HepG2 (cell line): ENCODE data around the gene NME4. TPM values are rescaled to one million over a fixed set of nuclear protein-coding genes. Genes with fewer than 3 reads are reported as not detected.

Experiments
- CBX1 ChIP-seq: IDR thresholded peaks from one replicate; pipeline ENCODE4 v1.6.1; 2016; ENCODE audit warnings: antibody characterized with exemption, low read depth
- FOXP1 ChIP-seq, 2 experiments: fragments of 450-650 bp in 1 of 2; IDR thresholded peaks; 2 replicates each; pipeline ENCODE4 v1.6.1; 2017 to 2018; ENCODE audit warnings: antibody characterized with exemption in 1 of 2
- HOXA3 ChIP-seq: sonication (generic); formaldehyde crosslinking; IDR thresholded peaks from 2 replicates; pipeline ENCODE4 v1.5.0; 2020; ENCODE audit warnings: missing genetic modification reagents
- MEF2D ChIP-seq: sonication (generic); formaldehyde crosslinking; IDR thresholded peaks from 2 replicates; pipeline ENCODE4 v1.5.1; 2020; ENCODE audit warnings: mild to moderate bottlenecking, missing genetic modification reagents
- MNT ChIP-seq: fragments of 450-650 bp; IDR thresholded peaks from 2 replicates; pipeline ENCODE4 v1.6.1; 2016
- SNAPC4 ChIP-seq: sonication (generic); formaldehyde crosslinking; IDR thresholded peaks from 2 replicates; pipeline ENCODE4 v1.4.0; 2020; ENCODE audit warnings: mild to moderate bottlenecking, missing genetic modification reagents
- SPEN ChIP-seq: sonication (generic); formaldehyde crosslinking; IDR thresholded peaks from 2 replicates; pipeline ENCODE4 v1.5.1; 2020; ENCODE audit warnings: low read depth, mild to moderate bottlenecking, missing genetic modification reagents
- TARDBP ChIP-seq: sonication (generic); formaldehyde crosslinking; IDR thresholded peaks from 2 replicates; pipeline ENCODE4 v1.8.0; 2022; ENCODE audit warnings: mild to moderate bottlenecking, missing genetic modification reagents
- ZBTB20 ChIP-seq: sonication (generic); formaldehyde crosslinking; IDR thresholded peaks from 2 replicates; pipeline ENCODE4 v1.8.1; 2023; ENCODE audit warnings: missing genetic modification reagents, low read depth, mild to moderate bottlenecking, borderline replicate concordance
- ZFYVE20 ChIP-seq: sonication (generic); formaldehyde crosslinking; IDR thresholded peaks from 2 replicates; pipeline ENCODE4 v1.8.0; 2023; ENCODE audit warnings: low read depth, mild to moderate bottlenecking, moderate library complexity, missing genetic modification reagents, borderline replicate concordance
- ZNF280D ChIP-seq: sonication (generic); formaldehyde crosslinking; IDR thresholded peaks from 2 replicates; pipeline ENCODE4 v1.5.1; 2020; ENCODE audit warnings: mild to moderate bottlenecking, missing genetic modification reagents
- ZNF484 ChIP-seq: sonication (generic); formaldehyde crosslinking; IDR thresholded peaks from 2 replicates; pipeline ENCODE4 v1.5.1; 2020; ENCODE audit warnings: mild to moderate bottlenecking, low read depth, missing genetic modification reagents, borderline replicate concordance
- ZNF543 ChIP-seq: sonication (generic); formaldehyde crosslinking; IDR thresholded peaks from 2 replicates; pipeline ENCODE4 v1.4.0; 2020; ENCODE audit warnings: mild to moderate bottlenecking, missing genetic modification reagents
- ZNF768 ChIP-seq: sonication (generic); formaldehyde crosslinking; IDR thresholded peaks from 2 replicates; pipeline ENCODE4 v1.4.0; 2020; ENCODE audit warnings: missing genetic modification reagents
- ZNF891 ChIP-seq: sonication (generic); formaldehyde crosslinking; IDR thresholded peaks from 2 replicates; pipeline ENCODE4 v1.5.0; 2020; ENCODE audit warnings: mild to moderate bottlenecking, missing genetic modification reagents
- polyA plus RNA-seq, 8 experiments: library from polyadenylated mRNA; depleted of rRNA in 3 of 8; stranded (reverse) in 7 of 8; unstranded in 1 of 8; fragments of >200 nt; fragmentation: Illumina TruSeq in 4 of 8; extraction: Trizol in 4 of 8; gene quantifications; 2 replicates each; pipeline versions ENCODE4 v1.2.1 to v1.2.3, GENCODE V29; 2011 to 2016; ENCODE audit warnings: low read depth in 4 of 8, missing spikeins in 1 of 8, mixed read lengths in 1 of 8; ENCODE audit not compliant: insufficient read depth in 1 of 8
- total RNA-seq, 5 experiments: library from RNA; depleted of rRNA; stranded (reverse); fragments of >200 nt; fragmentation: Illumina TruSeq; extraction: Trizol; gene quantifications; 2 replicates each; pipeline ENCODE4 v1.2.3, GENCODE V29; 2016; ENCODE audit warnings: low read depth in 1 of 5

NME4 gene
- total and polyA plus RNA-seq, 2 of the 13 experiments (the other 11 are each of a cell fraction or from before 2014, with no cell fraction given): 121 to 263 TPM

GRCh38 chr16:360698-361336 lies 36.2 kb upstream of the NME4 start (continued):
- TF ChIP-seq ZNF280D (CRISPR knock-in tag): no peak
- no peak for TF ChIP-seq ZNF891 (CRISPR knock-in tag)
- peak; percentile 8; the same call in 1 of the 2 replicates for TF ChIP-seq HOXA3
- TF ChIP-seq ZFYVE20 (CRISPR knock-in tag): no peak
- TF ChIP-seq MNT: no peak
- TF ChIP-seq ZBTB20 (CRISPR knock-in tag): peak; percentile 11; the same call in 1 of the 2 replicates
- TF ChIP-seq ZNF543: no peak
- TF ChIP-seq SNAPC4 (CRISPR knock-in tag): no peak
- TF ChIP-seq MEF2D (CRISPR knock-in tag): 0 out of 2 replicates have a peak, but pooled peaks have one; percentile 4
- TF ChIP-seq FOXP1 (IDR thresholded peaks at IDR 0.05): no peak
- no peak for TF ChIP-seq FOXP1 (CRISPR knock-in tag; IDR thresholded peaks at IDR 0.05)
- no peak for TF ChIP-seq ZNF484
- no peak for TF ChIP-seq CBX1
- TF ChIP-seq ZNF768 (CRISPR knock-in tag): 0 out of 2 replicates have a peak, but pooled peaks have one; percentile 3
- peak; percentile 17; the same call in 1 of the 2 replicates for TF ChIP-seq TARDBP (CRISPR knock-in tag)
- TF ChIP-seq SPEN (CRISPR knock-in tag): peak; percentile 12; the same call in 1 of the 2 replicates
